SU-DHL-6 (cell line): Measurements from ENCODE around the gene IMPACT.

Experiments used
- H2AFZ ChIP-seq: fragments of 200-600 bp; sonication (generic); 2 replicates; pipeline ENCODE4 v1.6.1; 2014; ENCODE audit warnings: low read depth, mild to moderate bottlenecking, moderate library complexity, mixed read lengths, antibody characterized with exemption, low read length; ENCODE audit not compliant: severe bottlenecking
- H3F3A ChIP-seq: fragments of 200-600 bp; shearing (Covaris generic); 2 replicates; pipeline ENCODE4 v1.6.0; 2016; ENCODE audit warnings: antibody characterized with exemption, mild to moderate bottlenecking; ENCODE audit not compliant: insufficient read depth
- H3K27ac ChIP-seq: fragments of 200-600 bp; sonication (generic); 2 replicates; pipeline ENCODE4 v1.5.1; 2016; ENCODE audit warnings: low read depth, mild to moderate bottlenecking, low read length, moderate library complexity, mixed read lengths
- H3K27me3 ChIP-seq: fragments of 200-600 bp; sonication (generic), shearing (Covaris generic); 2 replicates; pipeline ENCODE4 v1.6.0; 2014; ENCODE audit warnings: mild to moderate bottlenecking, low read length
- H3K36me3 ChIP-seq: fragments of 200-600 bp; sonication (generic); 2 replicates; pipeline ENCODE4 v1.6.1; 2014; ENCODE audit warnings: mild to moderate bottlenecking, low read length, mixed read lengths
- H3K4me2 ChIP-seq: fragments of 300-600, 200-600 bp; shearing (Covaris generic), sonication (generic); 2 replicates; pipeline ENCODE4 v1.6.0; 2014; ENCODE audit warnings: low read length, low read depth, mild to moderate bottlenecking; ENCODE audit not compliant: poor library complexity, severe bottlenecking
- H3K4me3 ChIP-seq: fragments of 200-600 bp; sonication (generic); 2 replicates; pipeline ENCODE4 v1.5.1; 2014; ENCODE audit warnings: antibody characterized with exemption, low read length, mild to moderate bottlenecking, mixed read lengths; ENCODE audit not compliant: insufficient read depth, poor library complexity, severe bottlenecking
- H3K79me2 ChIP-seq: fragments of 200-600 bp; sonication (generic); 2 replicates; pipeline ENCODE4 v1.6.1; 2014; ENCODE audit warnings: mild to moderate bottlenecking, low read length, moderate library complexity; ENCODE audit not compliant: insufficient read depth
- H3K9ac ChIP-seq: fragments of 200-600 bp; sonication (generic); 2 replicates; pipeline ENCODE4 v1.7.0; 2014; ENCODE audit warnings: mild to moderate bottlenecking, low read length
- H3K9me2 ChIP-seq: fragments of 200-600 bp; sonication (generic); replicated peaks from 2 replicates; pipeline ENCODE4 v1.6.1; 2014; ENCODE audit warnings: low read length; ENCODE audit not compliant: insufficient read depth
- H3K9me3 ChIP-seq: fragments of 200-600 bp; sonication (generic); 2 replicates; pipeline ENCODE4 v1.6.1; 2014; ENCODE audit warnings: low read length, mixed read lengths; ENCODE audit not compliant: insufficient read depth
- H4K20me1 ChIP-seq: fragments of 200-600 bp; sonication (generic); 2 replicates; pipeline ENCODE4 v1.6.1; 2014; ENCODE audit warnings: low read depth, mild to moderate bottlenecking, antibody characterized with exemption, low read length, moderate library complexity, mixed read lengths
- CTCF ChIP-seq: fragments of 200-600 bp; sonication (generic); IDR thresholded peaks from one replicate; pipeline ENCODE4 v1.5.1; 2017; ENCODE audit warnings: antibody characterized with exemption, mild to moderate bottlenecking, low read length, moderate library complexity; ENCODE audit not compliant: insufficient read depth, poor library complexity, severe bottlenecking
- EZH2phosphoT487 ChIP-seq: fragments of 200-600 bp; sonication (generic), shearing (Covaris generic); conservative IDR thresholded peaks from 2 replicates; pipeline ENCODE4 v1.6.1; 2018; ENCODE audit warnings: mild to moderate bottlenecking, antibody characterized with exemption, low read length, moderate library complexity, mixed read lengths

The IMPACT gene

GRCh38 chr18:24443870-24444269 is 17.4 kb downstream of the IMPACT start:
- H3K9me3 ChIP-seq: no peaks in the 10 kb centered on the region
- no peaks in the 10 kb centered on the region for H4K20me1 ChIP-seq
- H3K9ac ChIP-seq: no peak overlapping the region
- H3K4me3 ChIP-seq: no peak overlapping the region
- H2AFZ ChIP-seq: no peak overlapping the region
- no peaks in the 10 kb centered on the region for H3K79me2 ChIP-seq
- no peak overlapping the region for H3K27ac ChIP-seq
- TF ChIP-seq EZH2phosphoT487: no peak
- no peak for TF ChIP-seq CTCF
- no peaks in the 10 kb centered on the region for H3K36me3 ChIP-seq
- no peak overlapping the region for H3K4me2 ChIP-seq
- H3F3A ChIP-seq: no peaks in the 10 kb centered on the region
- H3K9me2 ChIP-seq: no peaks in the 10 kb centered on the region
- no peaks in the 10 kb centered on the region for H3K27me3 ChIP-seq

- Histone ChIP-seq H3K9me3 (no peaks in the 10 kb centered on the region), H2AFZ (no peak overlapping the region), H4K20me1 (no peaks in the 10 kb centered on the region), H3F3A (no peaks in the 10 kb centered on the region), H3K27me3 (no peaks in the 10 kb centered on the region), H3K4me2 (no peak overlapping the region), H3K79me2 (no peaks in the 10 kb centered on the region), H3K9me2 (no peaks in the 10 kb centered on the region), H3K9ac (no peak overlapping the region), H3K4me3 (no peak overlapping the region), H3K27ac (no peak overlapping the region), H3K36me3 (no peaks in the 10 kb centered on the region)
- no peak for TF ChIP-seq EZH2phosphoT487
Observed at GRCh38 chr18:24446453-24446852, 20.0 kb downstream of the IMPACT start.

- no peaks in the 10 kb centered on the region for H3K79me2 ChIP-seq
- no peaks in the 10 kb centered on the region for H3K36me3 ChIP-seq
- no peak overlapping the region for H3K27ac ChIP-seq
- H3K4me2 ChIP-seq: no peak overlapping the region
- H3F3A ChIP-seq: no peaks in the 10 kb centered on the region
- no peak overlapping the region for H2AFZ ChIP-seq
- no peaks in the 10 kb centered on the region for H3K9me3 ChIP-seq
- TF ChIP-seq CTCF (no peak), EZH2phosphoT487 (no peak)
- H3K4me3 ChIP-seq: no peak overlapping the region
- H3K9ac ChIP-seq: no peak overlapping the region
- no peaks in the 10 kb centered on the region for H3K9me2 ChIP-seq
- no peaks in the 10 kb centered on the region for H3K27me3 ChIP-seq
- H4K20me1 ChIP-seq: no peaks in the 10 kb centered on the region
Observed at GRCh38 chr18:24446953-24447538, 20.6 kb downstream of the IMPACT start.

GRCh38 chr18:24447961-24448360 is 21.5 kb downstream of the IMPACT start:
- H3K36me3 ChIP-seq: no peaks in the 10 kb centered on the region
- no peak overlapping the region for H3K9ac ChIP-seq
- H2AFZ ChIP-seq: no peak overlapping the region
- no peak for TF ChIP-seq EZH2phosphoT487
- no peak for TF ChIP-seq CTCF
- H3K9me3 ChIP-seq: no peaks in the 10 kb centered on the region
- no peak overlapping the region for H3K27ac ChIP-seq
- no peak overlapping the region for H3K4me2 ChIP-seq
- H4K20me1 ChIP-seq: no peaks in the 10 kb centered on the region
- no peaks in the 10 kb centered on the region for H3K27me3 ChIP-seq
- no peaks in the 10 kb centered on the region for H3F3A ChIP-seq
- no peaks in the 10 kb centered on the region for H3K9me2 ChIP-seq
- H3K79me2 ChIP-seq: no peaks in the 10 kb centered on the region
- H3K4me3 ChIP-seq: no peak overlapping the region
